HFFc6 (cell line): ENCODE data around the gene SAP30BP. TPM values are rescaled to one million over a fixed set of nuclear protein-coding genes. Genes with fewer than 3 reads are reported as not detected.

Experiments
- DNase-seq: peaks from one replicate; pipeline ENCODE4 v3.0.0-alpha.2; 2018
- H3K27ac Mint-ChIP-seq: 2 replicates; pipeline ENCODE4 v1.8.0; 2020; ENCODE audit warnings: mild to moderate bottlenecking, mixed read lengths
- H3K27me3 Mint-ChIP-seq: 2 replicates; pipeline ENCODE4 v1.8.0; 2021; ENCODE audit warnings: mild to moderate bottlenecking, moderate library complexity, mixed read lengths; ENCODE audit not compliant: insufficient read depth
- H3K36me3 Mint-ChIP-seq: 2 replicates; pipeline ENCODE4 v1.8.0; 2021; ENCODE audit warnings: low read depth, mixed read lengths
- H3K4me1 Mint-ChIP-seq: 2 replicates; pipeline ENCODE4 v1.8.0; 2020; ENCODE audit warnings: low read depth, mixed read lengths
- H3K4me3 Mint-ChIP-seq: 2 replicates; pipeline ENCODE4 v1.8.0; 2020; ENCODE audit warnings: mild to moderate bottlenecking, moderate library complexity, mixed read lengths
- H3K9me3 Mint-ChIP-seq: 2 replicates; pipeline ENCODE4 v1.8.0; 2020; ENCODE audit warnings: mild to moderate bottlenecking, mixed read lengths
- CTCF ChIP-seq: fragments of 200-600 bp; sonication (generic); IDR thresholded peaks from 2 replicates; pipeline ENCODE4 v1.5.0; 2021; ENCODE audit warnings: antibody characterized with exemption, mild to moderate bottlenecking
- total RNA-seq, 6 experiments: library from RNA; stranded (reverse); fragmentation: NEBNext Ultra II Directional; extraction: Animal tissue kit (Norgen Biotek cat#: 25700); gene quantifications; 2 replicates in 1 of 6; 3 replicates in 5 of 6; pipeline ENCODE4 v1.2.3, GENCODE V29; 2021

SAP30BP gene
- total RNA-seq, 6 experiments from 2014 or later = 68.4 to 81.5 (median 71.4) TPM

- Mint-ChIP-seq H3K4me1 (no peaks in the 10 kb centered on the region), H3K9me3 (no peaks in the 10 kb centered on the region), H3K27ac (no peak overlapping the region), H3K27me3 (no peaks in the 10 kb centered on the region; the same call in 1 of the 2 replicates), H3K36me3 (no peaks in the 10 kb centered on the region), H3K4me3 (no peak overlapping the region)
- TF ChIP-seq CTCF = no peak
- DNase-seq = no peak
These were observed 20.5 kb upstream of the SAP30BP start for GRCh38 chr17:75646638-75646992.

GRCh38 chr17:75647061-75647460, 20.1 kb upstream of the SAP30BP start:
- no peak for DNase-seq
- no peaks in the 10 kb centered on the region for H3K4me1 Mint-ChIP-seq
- no peak for TF ChIP-seq CTCF
- no peak overlapping the region for H3K4me3 Mint-ChIP-seq
- H3K9me3 Mint-ChIP-seq = no peaks in the 10 kb centered on the region
- no peaks in the 10 kb centered on the region for H3K36me3 Mint-ChIP-seq
- H3K27me3 Mint-ChIP-seq = no peaks in the 10 kb centered on the region; the same call in 1 of the 2 replicates
- H3K27ac Mint-ChIP-seq = no peak overlapping the region

- no peaks in the 10 kb centered on the region; the same call in 1 of the 2 replicates for H3K27me3 Mint-ChIP-seq
- TF ChIP-seq CTCF = no peak
- H3K9me3 Mint-ChIP-seq = no peaks in the 10 kb centered on the region
- no peak overlapping the region for H3K4me3 Mint-ChIP-seq
- DNase-seq = no peak
- H3K4me1 Mint-ChIP-seq = no peaks in the 10 kb centered on the region
- H3K36me3 Mint-ChIP-seq = no peaks in the 10 kb centered on the region
- no peak overlapping the region for H3K27ac Mint-ChIP-seq
These were observed 19.2 kb upstream of the SAP30BP start for GRCh38 chr17:75647921-75648320.

DNA sequence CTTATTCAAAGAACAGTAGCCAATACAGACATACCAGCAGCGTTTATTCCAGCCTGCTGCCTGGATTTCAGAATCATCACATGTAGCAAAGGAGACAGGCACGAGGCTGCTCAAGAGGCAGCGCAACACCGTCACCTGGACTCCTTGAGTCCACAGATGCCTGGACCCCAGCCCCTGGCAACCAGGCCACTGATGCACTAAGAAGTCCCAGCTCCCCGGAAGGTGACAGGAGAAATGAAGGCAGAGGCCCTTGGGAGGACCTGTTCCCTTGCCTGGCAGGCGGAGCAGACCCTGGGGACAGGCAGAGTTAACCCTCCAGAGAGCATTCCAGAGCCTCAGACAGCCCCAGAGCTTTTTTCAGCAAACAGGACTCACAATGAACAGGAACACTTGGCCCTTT, 17.5 kb upstream of the SAP30BP start:
- H3K27ac Mint-ChIP-seq = no peak overlapping the region
- H3K4me3 Mint-ChIP-seq = no peak overlapping the region
- H3K27me3 Mint-ChIP-seq = no peaks in the 10 kb centered on the region; the same call in 1 of the 2 replicates
- no peak for TF ChIP-seq CTCF
- DNase-seq = no peak
- H3K36me3 Mint-ChIP-seq = no peaks in the 10 kb centered on the region
- H3K9me3 Mint-ChIP-seq = no peaks in the 10 kb centered on the region
- no peaks in the 10 kb centered on the region for H3K4me1 Mint-ChIP-seq

DNA sequence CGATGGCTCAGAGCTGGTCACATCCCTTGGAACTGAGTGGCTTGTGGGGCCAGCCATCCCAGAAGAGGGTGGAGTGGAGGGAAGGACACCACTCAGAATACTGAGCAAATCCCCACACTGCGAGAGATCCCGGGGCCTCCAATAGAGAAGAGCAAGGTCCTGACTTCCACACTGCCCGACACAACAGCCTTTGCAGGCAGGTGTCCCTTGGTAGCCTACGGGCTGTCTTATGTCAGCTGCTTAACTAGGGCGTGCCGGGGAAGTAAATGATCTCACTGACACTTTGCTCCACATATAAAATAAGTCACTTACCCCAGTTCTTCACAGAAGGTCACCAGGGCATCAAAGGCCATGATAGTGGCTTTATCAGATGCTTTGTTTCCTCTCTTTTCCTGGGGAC, 16.3 kb upstream of the SAP30BP start:
- no peak for TF ChIP-seq CTCF
- Mint-ChIP-seq H3K36me3 (no peaks in the 10 kb centered on the region), H3K27ac (no peak overlapping the region), H3K4me1 (no peaks in the 10 kb centered on the region), H3K4me3 (no peak overlapping the region), H3K9me3 (no peaks in the 10 kb centered on the region), H3K27me3 (no peaks in the 10 kb centered on the region; the same call in 1 of the 2 replicates)
- DNase-seq = no peak

DNA sequence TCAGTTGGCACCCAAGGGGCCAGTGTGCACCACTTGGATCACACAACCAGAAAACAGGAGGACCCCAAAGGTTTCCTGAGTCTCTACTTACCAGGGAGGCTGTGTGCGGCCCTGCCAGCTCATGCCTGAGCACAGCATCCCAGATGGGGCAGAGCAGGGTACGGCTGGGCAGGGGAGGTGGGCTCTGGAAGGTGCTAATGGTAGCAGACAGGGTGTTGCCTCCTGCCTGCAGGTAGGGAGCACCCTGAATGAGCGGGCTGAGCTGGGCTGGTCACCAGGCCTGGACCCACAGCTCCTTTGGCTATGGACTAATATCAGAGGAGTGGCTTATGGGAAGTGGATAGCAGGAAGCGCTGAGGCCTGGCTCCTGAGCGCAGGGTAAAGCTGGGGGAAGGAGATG, 14.8 kb upstream of the SAP30BP start:
- Mint-ChIP-seq H3K27ac (no peak overlapping the region), H3K9me3 (no peaks in the 10 kb centered on the region), H3K4me3 (no peak overlapping the region), H3K36me3 (0 out of 2 replicates have a peak, but pooled peaks cover 4% of the 10 kb centered on the region), H3K4me1 (no peaks in the 10 kb centered on the region), H3K27me3 (no peaks in the 10 kb centered on the region; the same call in 1 of the 2 replicates)
- DNase-seq = no peak
- no peak for TF ChIP-seq CTCF
